A673 (cell line): ENCODE measurements around the gene L2HGDH. TPM values are rescaled to one million over a fixed set of nuclear protein-coding genes. Genes with fewer than 3 reads are reported as not detected.

ENCODE experiments used
- BruUV-seq: library from RNA; stranded (reverse); fragments of 400-500 nt; replicated peaks from 2 replicates; lab custom pipeline; 2021; lab: Mats Ljungman, UMichigan
- CTCF ChIA-PET: fragments of 300-600 bp; sonication (Branson Sonifier 250); formaldehyde crosslinking; loops from one replicate; lab custom pipeline; 2022; ENCODE audit warnings: antibody characterized with exemption; lab: Charles Lee
- POLR2A ChIA-PET: fragments of 300-600 bp; sonication (Branson Sonifier 250); formaldehyde crosslinking; loops from one replicate; lab custom pipeline; 2022; ENCODE audit warnings: antibody characterized with exemption; ENCODE audit not compliant: low non-redundant PET; lab: Charles Lee
- DNase-seq: peaks from one replicate; pipeline ENCODE4 v3.0.0-alpha.2; 2015; ENCODE audit warnings: low spot score
- H3K27ac ChIP-seq: fragments of 200-600 bp; sonication (generic); 2 replicates; pipeline ENCODE4 v1.5.1; 2016; ENCODE audit warnings: mixed run types, low read depth, mild to moderate bottlenecking, mixed read lengths, antibody characterized with exemption, low read length; ENCODE audit not compliant: poor library complexity, severe bottlenecking
- H3K27me3 ChIP-seq: fragments of 200-600 bp; sonication (generic); replicated peaks from 2 replicates; pipeline ENCODE4 v1.6.1; 2017; ENCODE audit warnings: mixed run types, low read depth, mild to moderate bottlenecking, mixed read lengths, antibody characterized with exemption, low read length; ENCODE audit not compliant: insufficient read depth, poor library complexity
- H3K36me3 ChIP-seq: fragments of 200-600 bp; sonication (generic); 2 replicates; pipeline ENCODE4 v1.6.1; 2016; ENCODE audit warnings: mixed run types, mild to moderate bottlenecking, mixed read lengths, antibody characterized with exemption, low read length; ENCODE audit not compliant: insufficient read depth, poor library complexity, severe bottlenecking
- H3K4me1 ChIP-seq: fragments of 200-600 bp; sonication (generic); 2 replicates; pipeline ENCODE4 v1.6.1; 2017; ENCODE audit warnings: mixed run types, mild to moderate bottlenecking, mixed read lengths, antibody characterized with exemption, low read length; ENCODE audit not compliant: insufficient read depth, poor library complexity, severe bottlenecking
- H3K4me3 ChIP-seq: fragments of 200-600 bp; sonication (generic); 2 replicates; pipeline ENCODE4 v1.5.1; 2016; ENCODE audit warnings: low read depth, mixed run types, mild to moderate bottlenecking, mixed read lengths, low read length; ENCODE audit not compliant: poor library complexity, severe bottlenecking
- H3K9me3 ChIP-seq: fragments of 200-600 bp; sonication (generic); 2 replicates; pipeline ENCODE4 v1.6.1; 2016; ENCODE audit warnings: mixed run types, low read depth, mild to moderate bottlenecking, mixed read lengths, antibody characterized with exemption, low read length; ENCODE audit not compliant: poor library complexity, severe bottlenecking
- EZH2 ChIP-seq: fragments of 200-600 bp; sonication (generic); IDR thresholded peaks from 2 replicates; pipeline ENCODE4 v1.6.1; 2017; ENCODE audit warnings: borderline replicate concordance, low read depth, mild to moderate bottlenecking, mixed read lengths, antibody characterized with exemption, low read length; ENCODE audit not compliant: poor library complexity, severe bottlenecking
- intact Hi-C: fragments of 100-400 bp; cut with micrococcal nuclease; formaldehyde crosslinking; loops from one replicate; pipeline ENCODE4 v1.10.0; 2022; ENCODE audit not compliant: unreplicated experiment
- total RNA-seq: library from RNA; stranded (reverse); gene quantifications from 2 replicates; pipeline ENCODE4 v1.2.3, GENCODE V29; 2021
- TF ChIP-seq, protein P1 (sequence below): fragments of 300-800, 200-600 bp; sonication (generic); conservative IDR thresholded peaks from 2 replicates; pipeline ENCODE4 v1.5.1; 2017; ENCODE audit warnings: low read depth, mild to moderate bottlenecking, antibody characterized with exemption, low read length, moderate library complexity, mixed read lengths

L2HGDH gene
- total RNA-seq, 1 experiment from 2014 or later: 17.4 TPM

DNA sequence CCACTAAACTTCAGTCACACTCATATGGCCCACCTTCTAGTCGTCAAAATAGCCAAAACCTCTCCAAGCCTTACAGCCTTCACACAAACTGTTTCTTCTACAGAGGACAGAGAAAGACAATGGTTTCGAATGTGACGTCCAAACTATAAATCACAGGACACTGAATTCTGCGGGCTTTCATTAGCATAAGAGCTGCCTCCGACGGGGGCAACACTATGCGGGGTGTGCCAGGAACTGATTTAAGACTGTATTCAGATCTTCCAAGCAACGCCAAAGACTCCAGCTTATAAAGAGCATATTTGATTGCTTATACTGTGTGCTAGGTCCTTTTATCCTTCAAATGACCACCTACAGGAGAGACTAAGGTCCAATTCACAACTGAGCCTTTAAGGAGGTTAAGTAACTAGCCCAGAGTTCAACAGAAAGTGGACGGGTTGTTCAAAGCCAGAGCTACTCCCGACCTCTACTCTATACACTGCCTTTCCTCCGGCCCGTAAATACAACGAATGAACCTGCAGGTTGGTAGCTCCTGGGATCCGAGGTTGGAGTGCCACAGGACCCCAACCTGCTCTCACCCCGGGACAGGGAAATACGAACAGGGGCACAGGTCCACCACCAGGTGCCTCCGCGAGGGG, 575 bp downstream of the L2HGDH start:
- peak; percentile 51 for DNase-seq
- Histone ChIP-seq H3K27me3 (no peaks in the 10 kb centered on the region), H3K36me3 (peaks cover 6% of the 10 kb centered on the region), H3K4me1 (peaks cover 11% of the 10 kb centered on the region), H3K4me3 (peak overlapping the region; percentile 85), H3K9me3 (no peaks in the 10 kb centered on the region), H3K27ac (peak overlapping the region; percentile 94)
- TF ChIP-seq EZH2: no peak
- TF ChIP-seq, protein P1, sequence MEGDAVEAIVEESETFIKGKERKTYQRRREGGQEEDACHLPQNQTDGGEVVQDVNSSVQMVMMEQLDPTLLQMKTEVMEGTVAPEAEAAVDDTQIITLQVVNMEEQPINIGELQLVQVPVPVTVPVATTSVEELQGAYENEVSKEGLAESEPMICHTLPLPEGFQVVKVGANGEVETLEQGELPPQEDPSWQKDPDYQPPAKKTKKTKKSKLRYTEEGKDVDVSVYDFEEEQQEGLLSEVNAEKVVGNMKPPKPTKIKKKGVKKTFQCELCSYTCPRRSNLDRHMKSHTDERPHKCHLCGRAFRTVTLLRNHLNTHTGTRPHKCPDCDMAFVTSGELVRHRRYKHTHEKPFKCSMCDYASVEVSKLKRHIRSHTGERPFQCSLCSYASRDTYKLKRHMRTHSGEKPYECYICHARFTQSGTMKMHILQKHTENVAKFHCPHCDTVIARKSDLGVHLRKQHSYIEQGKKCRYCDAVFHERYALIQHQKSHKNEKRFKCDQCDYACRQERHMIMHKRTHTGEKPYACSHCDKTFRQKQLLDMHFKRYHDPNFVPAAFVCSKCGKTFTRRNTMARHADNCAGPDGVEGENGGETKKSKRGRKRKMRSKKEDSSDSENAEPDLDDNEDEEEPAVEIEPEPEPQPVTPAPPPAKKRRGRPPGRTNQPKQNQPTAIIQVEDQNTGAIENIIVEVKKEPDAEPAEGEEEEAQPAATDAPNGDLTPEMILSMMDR: peak; percentile 29; the same call in 1 of the 2 replicates
- CTCF ChIA-PET: no interaction called here
- POLR2A ChIA-PET: no interaction called here
- TSS peak; percentile 73 for BruUV-seq
- intact Hi-C loops: loop anchor here (5.0 kb wide), 1 partner anchor 444 kb away; no protein-coding TSS in a partner anchor

DNA sequence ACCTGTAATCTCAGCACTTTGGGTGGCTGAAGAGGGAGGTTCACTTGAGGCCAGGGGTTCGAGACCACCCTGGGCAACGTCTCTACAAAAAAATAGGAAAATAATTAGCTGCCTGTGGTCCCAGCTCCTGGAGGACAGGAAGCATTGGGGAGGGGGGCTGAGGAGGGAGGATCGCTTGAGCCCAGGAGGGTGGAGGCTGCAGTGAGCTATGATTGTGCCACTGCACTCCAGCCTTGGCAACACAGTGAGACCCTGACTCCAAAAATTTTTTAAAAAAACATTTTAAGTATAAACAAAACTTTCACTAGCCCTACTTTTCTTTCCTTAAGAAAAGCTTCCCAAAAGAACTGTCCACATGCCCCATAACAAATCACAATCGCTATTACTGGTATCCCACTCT, 1.6 kb downstream of the L2HGDH start:
- no peak for TF ChIP-seq EZH2
- TF ChIP-seq, protein P1: no peak
- ChIA-PET CTCF (no interaction called here), POLR2A (no interaction called here)
- Histone ChIP-seq H3K9me3 (no peaks in the 10 kb centered on the region), H3K36me3 (peaks cover 6% of the 10 kb centered on the region), H3K27me3 (no peaks in the 10 kb centered on the region), H3K4me3 (peak overlapping the region; percentile 85), H3K27ac (no peak overlapping the region), H3K4me1 (peaks cover 11% of the 10 kb centered on the region)
- DNase-seq: no peak
- no TSS peak for BruUV-seq
- intact Hi-C loops: loop anchor here (5.0 kb wide), 1 partner anchor 443 kb away; no protein-coding TSS in a partner anchor

DNA sequence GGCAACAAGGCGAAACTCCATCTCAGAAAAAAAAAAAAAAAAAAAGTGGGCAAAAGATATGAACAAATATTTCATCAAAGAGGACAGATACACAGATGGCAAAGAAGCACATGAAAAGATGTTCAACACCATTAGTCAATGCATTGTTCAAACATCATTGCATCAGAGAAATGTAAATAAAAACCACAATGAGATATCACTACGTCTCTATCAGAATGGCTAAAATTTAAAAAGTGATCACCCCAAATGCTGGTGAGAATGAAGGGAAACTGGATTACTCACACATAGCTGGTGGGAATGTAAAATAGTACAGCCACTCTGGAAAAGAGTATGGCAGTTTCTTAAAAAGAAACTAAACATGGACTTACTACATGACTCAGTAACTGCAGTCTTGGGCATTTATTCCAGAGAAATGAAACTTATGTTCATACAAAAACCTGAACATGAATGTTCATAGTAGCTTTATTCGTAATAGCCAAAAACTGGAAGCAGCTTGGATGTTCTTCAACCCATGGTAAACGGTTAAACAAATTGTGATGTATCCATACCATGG, 3.6 kb downstream of the L2HGDH start:
- H3K27me3 ChIP-seq: no peaks in the 10 kb centered on the region
- H3K4me3 ChIP-seq: no peak overlapping the region
- intact Hi-C loops: no loop called here
- peaks cover 11% of the 10 kb centered on the region for H3K4me1 ChIP-seq
- ChIA-PET CTCF (no interaction called here), POLR2A (no interaction called here)
- H3K27ac ChIP-seq: no peak overlapping the region
- BruUV-seq: no TSS peak
- DNase-seq: no peak
- TF ChIP-seq, protein P1: no peak
- no peak for TF ChIP-seq EZH2
- no peaks in the 10 kb centered on the region for H3K36me3 ChIP-seq
- no peaks in the 10 kb centered on the region for H3K9me3 ChIP-seq
